ENCODE results near the gene ARF3.
A peak's percentile ranks its signal among the peaks of the same experiment; 100 is the strongest.

Gene ARF3

GRCh38 chr12:48968467-48968866, 11.2 kb upstream of the ARF3 start:
- Histone ChIP-seq H3K4me1 (ENCODE audit: low read depth, poor library complexity, severe bottlenecking) (peaks cover 40% of the 10 kb centered on the region), H4K20me1 (ENCODE audit: insufficient read depth) (no peaks in the 10 kb centered on the region), H3K4me3 (IDR thresholded peaks at IDR 0.05; ENCODE audit: insufficient read depth, low read depth, low read length) (no peak overlapping the region), H3K36me3 (ENCODE audit: insufficient read depth) (no peaks in the 10 kb centered on the region), H3K9ac (no peak overlapping the region), H3K4me2 (peak overlapping the region; percentile 52), H3K27ac (peak overlapping the region; percentile 16; the same call in 1 of the 2 replicates), H2AFZ (ENCODE audit: low read depth) (no peak overlapping the region), H3K79me2 (ENCODE audit: insufficient read depth, low read depth) (no peaks in the 10 kb centered on the region), H3K27me3 (ENCODE audit: insufficient read depth, low read depth) (no peaks in the 10 kb centered on the region)
- TF ChIP-seq, protein P1, sequence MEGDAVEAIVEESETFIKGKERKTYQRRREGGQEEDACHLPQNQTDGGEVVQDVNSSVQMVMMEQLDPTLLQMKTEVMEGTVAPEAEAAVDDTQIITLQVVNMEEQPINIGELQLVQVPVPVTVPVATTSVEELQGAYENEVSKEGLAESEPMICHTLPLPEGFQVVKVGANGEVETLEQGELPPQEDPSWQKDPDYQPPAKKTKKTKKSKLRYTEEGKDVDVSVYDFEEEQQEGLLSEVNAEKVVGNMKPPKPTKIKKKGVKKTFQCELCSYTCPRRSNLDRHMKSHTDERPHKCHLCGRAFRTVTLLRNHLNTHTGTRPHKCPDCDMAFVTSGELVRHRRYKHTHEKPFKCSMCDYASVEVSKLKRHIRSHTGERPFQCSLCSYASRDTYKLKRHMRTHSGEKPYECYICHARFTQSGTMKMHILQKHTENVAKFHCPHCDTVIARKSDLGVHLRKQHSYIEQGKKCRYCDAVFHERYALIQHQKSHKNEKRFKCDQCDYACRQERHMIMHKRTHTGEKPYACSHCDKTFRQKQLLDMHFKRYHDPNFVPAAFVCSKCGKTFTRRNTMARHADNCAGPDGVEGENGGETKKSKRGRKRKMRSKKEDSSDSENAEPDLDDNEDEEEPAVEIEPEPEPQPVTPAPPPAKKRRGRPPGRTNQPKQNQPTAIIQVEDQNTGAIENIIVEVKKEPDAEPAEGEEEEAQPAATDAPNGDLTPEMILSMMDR (conservative IDR thresholded peaks at IDR 0.05; ENCODE audit: low read depth, low read length), result no peak

- Histone ChIP-seq H4K20me1 (ENCODE audit: insufficient read depth) (no peaks in the 10 kb centered on the region), H3K27me3 (ENCODE audit: insufficient read depth, low read depth) (no peaks in the 10 kb centered on the region), H3K4me1 (ENCODE audit: low read depth, poor library complexity, severe bottlenecking) (peaks cover 40% of the 10 kb centered on the region), H3K4me2 (no peak overlapping the region), H2AFZ (ENCODE audit: low read depth) (no peak overlapping the region), H3K27ac (no peak overlapping the region), H3K4me3 (IDR thresholded peaks at IDR 0.05; ENCODE audit: insufficient read depth, low read depth, low read length) (no peak overlapping the region), H3K36me3 (ENCODE audit: insufficient read depth) (no peaks in the 10 kb centered on the region), H3K79me2 (ENCODE audit: insufficient read depth, low read depth) (no peaks in the 10 kb centered on the region), H3K9ac (no peak overlapping the region)
- TF ChIP-seq, protein P1 (conservative IDR thresholded peaks at IDR 0.05; ENCODE audit: low read depth, low read length), result no peak
These were observed 10.7 kb upstream of the ARF3 start for GRCh38 chr12:48967991-48968390.

GRCh38 chr12:48966177-48966895, 9.0 kb upstream of the ARF3 start:
- no peak overlapping the region for H3K4me3 ChIP-seq (IDR thresholded peaks at IDR 0.05; ENCODE audit: insufficient read depth, low read depth, low read length)
- no peak overlapping the region for H2AFZ ChIP-seq (ENCODE audit: low read depth)
- H3K36me3 ChIP-seq (ENCODE audit: insufficient read depth), result no peaks in the 10 kb centered on the region
- TF ChIP-seq, protein P1 (conservative IDR thresholded peaks at IDR 0.05; ENCODE audit: low read depth, low read length), result no peak
- H4K20me1 ChIP-seq (ENCODE audit: insufficient read depth), result no peaks in the 10 kb centered on the region
- no peak overlapping the region for H3K4me2 ChIP-seq
- H3K9ac ChIP-seq, result no peak overlapping the region
- H3K79me2 ChIP-seq (ENCODE audit: insufficient read depth, low read depth), result no peaks in the 10 kb centered on the region
- peaks cover 35% of the 10 kb centered on the region for H3K4me1 ChIP-seq (ENCODE audit: low read depth, poor library complexity, severe bottlenecking)
- H3K27me3 ChIP-seq (ENCODE audit: insufficient read depth, low read depth), result no peaks in the 10 kb centered on the region
- H3K27ac ChIP-seq, result no peak overlapping the region

DNA sequence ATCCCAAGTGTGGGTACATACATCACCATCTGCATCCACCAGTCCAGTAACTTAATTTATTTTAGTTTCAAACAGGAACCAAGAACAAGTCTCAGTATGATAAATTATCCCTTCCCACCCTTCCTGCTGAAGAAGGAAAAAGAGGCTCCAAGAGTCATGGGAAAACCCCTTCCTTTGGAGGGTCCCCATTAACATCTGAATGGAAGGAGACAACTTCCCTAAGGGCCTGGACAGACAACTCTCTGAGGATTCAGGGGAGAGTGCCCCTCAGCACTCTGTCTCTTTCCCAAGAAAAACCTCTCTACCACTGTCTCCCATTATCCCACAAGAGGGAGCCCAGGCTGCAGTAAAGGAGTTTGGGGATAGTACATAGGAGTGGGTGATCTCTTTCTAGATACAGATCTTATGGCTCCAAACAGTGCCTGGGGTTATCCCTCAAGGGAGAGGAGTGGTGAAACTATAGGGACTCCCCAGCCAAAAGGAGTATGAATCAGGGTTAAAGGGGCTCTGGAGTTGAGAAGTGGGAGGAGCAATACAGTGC, 8.1 kb upstream of the ARF3 start:
- no peak overlapping the region for H3K4me2 ChIP-seq
- H3K27me3 ChIP-seq (ENCODE audit: insufficient read depth, low read depth), result no peaks in the 10 kb centered on the region
- peaks cover 25% of the 10 kb centered on the region for H3K4me1 ChIP-seq (ENCODE audit: low read depth, poor library complexity, severe bottlenecking)
- H3K9ac ChIP-seq, result no peak overlapping the region
- H3K4me3 ChIP-seq (IDR thresholded peaks at IDR 0.05; ENCODE audit: insufficient read depth, low read depth, low read length), result no peak overlapping the region
- no peak overlapping the region for H3K27ac ChIP-seq
- TF ChIP-seq, protein P1 (conservative IDR thresholded peaks at IDR 0.05; ENCODE audit: low read depth, low read length), result no peak
- no peaks in the 10 kb centered on the region for H3K79me2 ChIP-seq (ENCODE audit: insufficient read depth, low read depth)
- H3K36me3 ChIP-seq (ENCODE audit: insufficient read depth), result no peaks in the 10 kb centered on the region
- no peaks in the 10 kb centered on the region for H4K20me1 ChIP-seq (ENCODE audit: insufficient read depth)
- no peak overlapping the region for H2AFZ ChIP-seq (ENCODE audit: low read depth)

Data from KMS-11 (cell line).